ENCODE data around the gene APRT.
"Not testable (repeated sequence)": the region's sequence is repeated elsewhere in the genome, so short reads cannot be mapped to it uniquely, and the experiment has no call there.

The APRT gene

GRCh38 chr16:88772871-88773811 lies 38.6 kb downstream of the APRT start:
- no peak for DNase-seq (ENCODE audit: low read depth in 2 of 2)

DNA sequence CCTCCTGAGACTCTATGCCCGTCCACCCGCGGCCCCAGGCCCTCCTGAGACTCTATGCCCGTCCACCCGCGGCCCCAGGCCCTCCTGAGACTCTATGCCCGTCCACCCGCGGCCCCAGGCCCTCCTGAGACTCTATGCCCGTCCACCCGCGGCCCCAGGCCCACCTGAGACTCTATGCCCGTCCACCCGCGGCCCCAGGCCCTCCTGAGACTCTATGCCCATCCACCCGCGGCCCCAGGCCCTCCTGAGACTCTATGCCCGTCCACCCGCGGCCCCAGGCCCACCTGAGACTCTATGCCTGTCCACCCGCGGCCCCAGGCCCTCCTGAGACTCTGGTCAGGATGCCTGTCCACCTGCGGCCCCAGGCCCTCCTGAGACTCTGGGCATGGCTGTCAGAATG lies 39.9 kb downstream of the APRT start:
- not testable (repeated sequence) for DNase-seq (ENCODE audit: low read depth in 2 of 2)

GRCh38 chr16:88771294-88771772 lies 40.4 kb downstream of the APRT start:
- no peak for DNase-seq (ENCODE audit: low read depth in 2 of 2)

- DNase-seq (ENCODE audit: low read depth in 2 of 2) = no peak
Observed at GRCh38 chr16:88770461-88771293, 41.1 kb downstream of the APRT start.

- no peak for DNase-seq (ENCODE audit: low read depth in 2 of 2)
Observed at GRCh38 chr16:88769617-88770460, 41.9 kb downstream of the APRT start.

- DNase-seq (ENCODE audit: low read depth in 2 of 2) = no peak
Observed at GRCh38 chr16:88768071-88768783, 43.5 kb downstream of the APRT start.

DNA sequence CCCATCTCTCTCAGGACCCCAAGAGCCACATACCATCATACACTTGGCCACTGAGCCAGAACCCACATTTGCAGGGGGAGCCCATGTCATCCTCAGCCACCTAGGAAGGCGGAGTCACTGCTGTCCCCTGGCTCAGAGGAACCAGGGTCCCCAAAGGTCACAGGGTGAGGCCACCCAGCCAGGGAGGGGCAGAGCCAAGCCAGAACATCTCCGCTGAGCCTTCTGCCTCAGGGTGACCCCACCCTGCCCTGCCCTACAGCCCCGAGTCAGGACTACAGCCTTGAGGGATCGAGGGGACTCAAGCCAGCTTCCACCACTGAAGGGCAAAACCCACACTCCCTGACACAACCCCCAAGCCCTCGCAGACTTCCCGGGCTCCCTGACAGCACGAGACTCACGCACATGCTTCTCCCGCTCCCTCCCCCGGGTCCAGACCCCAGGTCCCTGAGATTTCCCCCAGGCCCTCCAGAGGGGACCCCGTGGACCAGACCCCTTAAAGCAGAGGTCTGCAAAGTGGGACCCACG lies 44.1 kb downstream of the APRT start:
- no peak for DNase-seq (ENCODE audit: low read depth in 2 of 2)

DNA sequence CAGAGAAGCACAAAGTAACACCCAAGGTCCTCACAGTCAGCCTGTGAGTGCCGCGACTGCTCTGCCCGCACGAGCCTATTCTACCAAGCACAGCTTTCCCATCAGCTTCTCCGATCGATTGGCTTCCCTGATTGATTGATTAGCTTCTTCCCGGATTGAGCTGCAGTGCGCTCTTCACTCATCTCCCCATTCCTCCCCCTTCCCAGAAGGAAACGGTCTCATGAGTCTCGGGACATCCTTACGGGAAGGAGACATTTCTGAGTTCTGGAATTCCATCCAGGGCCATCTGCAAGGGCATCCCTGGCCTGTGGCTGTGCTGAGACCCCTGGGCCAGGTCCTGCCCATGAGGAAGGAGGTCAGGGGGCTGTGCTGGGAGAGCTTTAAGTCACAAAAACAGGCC lies 44.8 kb downstream of the APRT start:
- DNase-seq (ENCODE audit: low read depth in 2 of 2) = no peak

- DNase-seq (ENCODE audit: low read depth in 2 of 2) = no peak
Observed at GRCh38 chr16:88764913-88765349, 46.8 kb downstream of the APRT start.

GRCh38 chr16:88764080-88764479 lies 47.6 kb downstream of the APRT start:
- DNase-seq (ENCODE audit: low read depth in 2 of 2) = no peak

- DNase-seq (ENCODE audit: low read depth in 2 of 2) = no peak
Observed at GRCh38 chr16:88763502-88764053, 48.1 kb downstream of the APRT start.

DNA sequence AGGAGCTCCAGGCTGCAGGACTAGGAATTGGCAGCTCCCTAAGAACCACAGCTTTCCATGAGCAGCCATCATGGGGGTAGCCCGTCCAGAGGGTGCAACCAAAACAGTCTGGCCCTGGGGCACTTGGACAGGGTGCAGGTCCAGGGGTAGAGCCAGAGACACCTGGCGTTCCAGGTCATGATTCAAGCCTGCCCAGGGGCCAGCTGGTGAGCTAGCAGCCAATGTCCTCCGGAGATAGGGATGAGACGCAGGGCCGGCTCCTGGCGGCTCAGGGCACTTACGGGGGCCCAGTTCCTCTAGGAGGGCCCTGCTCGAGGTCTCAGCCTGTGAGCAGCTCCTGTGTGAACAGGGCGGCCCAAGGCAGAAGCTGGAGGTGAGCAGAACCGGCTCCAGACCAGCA lies 48.8 kb downstream of the APRT start:
- DNase-seq (ENCODE audit: low read depth in 2 of 2) = no peak

DNA sequence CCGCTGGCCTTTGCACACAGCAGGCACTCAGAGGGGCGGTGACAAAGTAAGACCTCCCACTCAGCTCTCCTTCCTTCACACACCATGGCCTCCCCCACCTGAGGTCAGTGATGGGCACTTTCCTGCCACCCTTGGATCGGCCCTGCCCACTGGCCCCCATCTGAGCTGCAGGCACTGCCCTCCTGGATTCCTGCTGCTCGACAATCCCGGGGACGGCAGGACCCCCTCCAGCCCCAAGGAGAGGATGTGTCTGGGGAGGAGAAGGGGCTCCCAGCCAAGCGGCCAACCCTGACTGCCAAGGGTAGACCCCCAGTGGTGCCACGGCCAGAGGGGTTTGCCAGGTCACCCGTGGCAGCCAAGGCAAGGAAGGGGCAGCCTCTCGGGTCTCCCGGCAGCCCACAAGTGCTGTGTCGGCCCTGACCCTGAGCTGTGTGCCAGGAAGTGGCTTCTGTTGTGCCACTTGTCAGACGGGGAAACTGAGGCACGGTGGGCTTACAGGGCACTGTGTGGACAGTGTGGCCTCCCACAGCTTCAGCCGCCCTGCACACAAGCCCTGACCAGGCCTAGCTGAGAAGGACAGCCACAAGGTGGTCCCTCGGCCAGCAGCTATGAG lies 49.4 kb downstream of the APRT start:
- DNase-seq (ENCODE audit: low read depth in 2 of 2) = no peak

GRCh38 chr16:88761830-88762229 lies 49.9 kb downstream of the APRT start:
- no peak for DNase-seq (ENCODE audit: low read depth in 2 of 2)

- DNase-seq (ENCODE audit: low read depth in 2 of 2) = no peak
Observed at GRCh38 chr16:88761143-88761534, 50.6 kb downstream of the APRT start.

DNA sequence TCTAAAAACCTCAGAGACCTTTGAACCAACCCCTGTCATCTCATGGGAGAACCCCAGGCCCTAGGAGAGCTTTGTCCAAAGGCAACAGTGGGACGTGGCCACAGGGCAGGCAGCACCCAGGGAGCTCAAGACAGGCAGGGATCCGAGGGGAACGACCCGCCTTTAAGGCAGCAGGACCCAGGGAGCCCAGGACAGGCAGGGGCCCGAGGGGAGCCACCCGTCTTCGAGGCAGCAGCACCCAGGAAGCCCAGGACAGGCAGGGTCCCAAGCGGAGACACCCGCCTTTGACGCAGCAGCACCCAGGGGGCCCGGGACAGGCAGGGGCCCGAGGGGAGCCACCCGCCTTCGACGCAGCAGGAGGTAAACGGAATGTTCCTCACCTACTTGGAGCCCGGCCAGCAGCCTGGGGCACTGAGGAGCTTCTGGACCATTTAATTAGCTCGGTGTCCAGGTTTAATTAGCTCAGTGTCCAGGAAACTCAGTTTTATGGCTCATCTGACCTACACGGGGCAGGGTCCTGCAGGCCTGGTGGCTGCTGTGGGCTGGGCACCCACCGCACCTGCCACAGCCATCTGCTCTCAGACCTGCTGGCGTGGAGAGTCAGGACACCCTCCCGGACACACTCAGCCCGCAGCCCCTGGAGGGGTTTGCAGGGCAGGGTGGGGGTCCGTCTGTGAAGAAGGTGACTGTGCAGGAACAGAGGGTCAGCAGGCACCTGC lies 51.1 kb downstream of the APRT start:
- no peak for DNase-seq (ENCODE audit: low read depth in 2 of 2)

DNA sequence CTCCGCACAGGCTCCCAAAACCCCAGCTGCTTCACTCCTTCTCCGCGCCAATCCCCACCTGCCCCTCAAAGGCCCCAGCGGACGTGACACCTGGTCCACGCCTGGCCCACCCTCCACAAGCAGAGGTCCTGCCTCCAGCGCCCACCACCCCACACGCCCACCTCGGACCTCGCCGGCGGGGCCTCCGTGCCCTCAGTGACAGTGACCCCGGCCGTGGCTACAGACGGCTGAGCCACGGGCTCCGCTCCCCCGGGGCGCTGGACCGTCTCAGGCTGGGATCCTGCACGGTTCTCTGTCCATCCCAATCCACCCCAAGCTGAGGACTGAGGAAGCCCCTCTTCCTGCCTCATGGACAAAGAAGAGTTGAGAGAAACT lies 51.8 kb downstream of the APRT start:
- DNase-seq (ENCODE audit: low read depth in 2 of 2) = no peak
